Activated CD8-positive, alpha-beta memory T cell treated with anti-CD3 and anti-CD28 coated beads, Interleukin-2, amount 50 U/mL, for 48 hours (primary cell): ENCODE data around the gene KCMF1.

ENCODE experiments used
- DNase-seq: peaks from one replicate; pipeline ENCODE4 v3.0.0-alpha.2; 2020

Gene KCMF1

DNA sequence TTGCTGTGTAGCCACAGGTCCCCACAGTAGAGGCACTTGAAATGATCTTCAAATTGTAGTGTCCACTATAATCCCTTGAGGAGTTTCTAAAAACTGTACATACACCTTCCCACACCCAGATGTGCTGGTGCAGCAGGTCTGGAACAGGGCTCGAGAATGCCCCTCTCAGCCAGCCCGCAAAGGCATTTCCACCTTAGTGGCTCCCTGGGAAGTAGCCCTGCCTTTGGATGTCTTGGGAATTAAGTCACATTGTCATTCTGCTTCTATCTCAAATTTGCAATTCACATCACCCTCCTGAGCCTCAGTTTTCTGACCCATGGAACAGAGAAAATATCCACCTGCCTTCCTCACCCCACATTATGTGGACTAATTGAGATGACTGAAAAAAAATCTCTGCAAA, 118.0 kb downstream of the KCMF1 start:
- no peak for DNase-seq

DNA sequence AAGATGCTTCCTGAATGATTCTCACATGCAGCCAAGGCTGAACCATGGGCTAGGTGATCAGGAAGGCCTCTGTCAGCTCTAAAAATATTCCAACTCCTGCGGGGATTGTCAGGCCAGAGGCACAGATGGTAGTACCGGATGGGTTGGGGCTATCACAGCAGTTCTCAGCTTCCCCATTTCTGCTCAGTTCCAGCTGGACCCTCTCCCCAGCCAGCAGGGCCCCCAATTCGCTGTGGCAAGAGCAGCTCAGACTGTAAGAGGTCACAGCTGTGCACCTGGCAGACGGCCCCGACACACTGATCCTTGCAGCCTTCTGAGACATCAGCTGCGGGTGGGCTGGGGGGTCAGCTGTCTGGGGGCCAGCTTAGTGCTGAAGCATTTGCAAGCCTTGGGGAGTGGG, 118.6 kb downstream of the KCMF1 start:
- no peak for DNase-seq

DNA sequence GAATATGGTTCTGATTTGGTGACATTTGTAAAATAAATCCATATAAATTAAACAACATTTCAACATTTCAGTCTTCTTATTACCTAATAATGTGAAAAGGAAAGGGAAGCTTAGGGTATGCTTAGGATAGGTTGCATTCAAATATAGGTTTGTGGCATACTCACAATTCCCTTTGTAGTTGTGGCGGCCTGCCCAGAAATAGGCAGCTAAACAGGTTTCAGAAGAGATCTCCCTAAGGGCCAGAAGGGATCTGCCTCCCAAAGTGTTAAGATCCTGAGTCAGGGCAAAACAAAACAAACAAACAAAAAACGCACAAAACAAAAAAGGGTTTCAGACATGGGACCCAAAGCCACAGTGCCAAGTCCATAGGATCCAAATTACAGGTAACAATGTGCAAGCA, 120.9 kb downstream of the KCMF1 start:
- no peak for DNase-seq

DNA sequence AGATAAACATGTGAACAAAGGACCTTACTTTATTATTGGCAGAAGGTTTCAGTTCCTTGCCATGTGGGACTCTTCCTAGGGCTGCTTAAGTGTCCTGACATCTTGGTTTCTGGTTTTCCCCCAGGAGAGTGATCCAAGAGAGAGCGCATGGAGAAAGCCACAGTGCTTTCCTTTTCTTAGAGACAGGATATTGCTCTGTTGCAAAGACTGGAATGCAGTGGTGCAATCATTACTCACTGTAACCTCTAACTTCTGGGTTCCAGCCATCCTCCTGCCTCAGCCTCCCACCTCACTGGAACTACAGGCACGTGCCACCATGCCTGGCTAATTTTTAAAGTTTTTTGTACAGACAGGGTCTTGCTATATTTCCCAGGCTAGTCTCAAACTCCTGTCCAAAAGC, 124.1 kb downstream of the KCMF1 start:
- DNase-seq = no peak

DNA sequence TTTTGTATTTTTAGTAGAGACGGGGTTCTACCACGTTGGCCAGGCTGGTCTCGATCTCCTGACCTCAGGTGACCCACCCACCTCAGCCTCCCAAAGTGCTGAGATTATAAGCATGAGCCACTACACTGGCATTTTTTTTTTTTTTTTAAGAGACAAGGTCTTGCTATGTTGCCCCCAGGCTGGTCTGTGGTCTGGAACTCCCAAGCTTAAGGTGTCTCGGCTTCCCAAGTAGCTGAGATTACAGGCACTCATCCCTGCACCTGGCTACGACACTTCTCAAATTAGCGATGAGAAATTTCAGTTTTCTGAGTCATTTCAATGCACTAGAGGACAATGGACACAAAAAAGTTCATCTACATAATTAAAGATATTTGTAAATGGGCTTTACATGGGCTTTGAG, 125.7 kb downstream of the KCMF1 start:
- no peak for DNase-seq

DNA sequence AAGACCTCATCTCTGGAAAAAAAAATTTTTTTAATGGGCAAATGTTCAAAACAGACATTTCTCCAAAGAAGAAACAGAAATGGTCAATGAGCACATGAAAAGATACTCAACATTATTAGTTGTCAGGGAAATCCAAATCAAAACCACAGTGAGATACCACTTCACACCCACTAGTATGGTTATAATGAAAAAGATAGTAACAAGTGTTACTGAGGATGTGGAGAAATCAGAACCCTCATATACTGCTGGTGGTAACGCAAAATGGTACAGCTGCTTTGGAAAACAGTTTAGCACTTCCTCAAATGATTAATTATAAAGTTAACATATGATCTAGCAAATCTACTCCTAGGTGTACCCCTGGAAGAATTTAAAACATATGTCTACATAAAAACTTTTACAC, 133.3 kb downstream of the KCMF1 start:
- no peak for DNase-seq

DNA sequence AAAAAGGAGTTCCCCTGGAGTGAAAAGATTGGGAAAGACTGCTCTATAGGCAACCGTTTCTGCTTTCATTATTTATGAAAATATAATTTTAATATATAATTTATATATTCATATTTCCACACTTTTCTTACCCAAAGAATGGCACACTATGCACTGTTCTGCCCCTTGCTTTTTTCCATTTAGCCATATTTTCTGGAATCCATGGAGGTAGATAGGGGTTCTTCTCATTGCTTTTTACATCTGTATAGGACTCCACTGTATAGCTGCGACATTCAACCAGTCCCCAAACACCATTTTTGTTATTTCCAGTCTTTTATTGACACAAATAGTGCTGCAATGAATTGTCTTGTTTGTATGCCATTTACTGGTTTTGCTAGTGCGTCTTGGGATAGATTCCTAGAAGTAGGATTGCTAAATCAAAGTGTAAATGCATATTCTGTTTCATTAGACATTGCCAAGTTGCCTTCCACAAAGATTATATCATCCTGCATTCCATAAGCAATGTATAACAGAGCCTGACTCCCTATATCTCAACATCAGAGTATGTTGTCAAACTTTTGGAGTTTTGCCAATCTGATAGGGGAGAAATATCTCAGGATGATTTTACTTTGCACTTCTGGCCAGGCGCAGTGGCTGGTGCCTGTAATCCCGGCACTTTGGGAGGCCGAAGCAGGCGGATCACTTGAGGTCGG, 135.7 kb downstream of the KCMF1 start:
- no peak for DNase-seq
